Ishikawa (cell line): ENCODE measurements around the gene NEDD4L.

Experiments used
- EP300 ChIP-seq: IDR thresholded peaks from 2 replicates; pipeline ENCODE4 v1.6.1; 2012; ENCODE audit warnings: borderline replicate concordance
- TCF12 ChIP-seq: IDR thresholded peaks from 2 replicates; pipeline ENCODE4 v1.6.1; 2012; ENCODE audit warnings: low read depth

DNA sequence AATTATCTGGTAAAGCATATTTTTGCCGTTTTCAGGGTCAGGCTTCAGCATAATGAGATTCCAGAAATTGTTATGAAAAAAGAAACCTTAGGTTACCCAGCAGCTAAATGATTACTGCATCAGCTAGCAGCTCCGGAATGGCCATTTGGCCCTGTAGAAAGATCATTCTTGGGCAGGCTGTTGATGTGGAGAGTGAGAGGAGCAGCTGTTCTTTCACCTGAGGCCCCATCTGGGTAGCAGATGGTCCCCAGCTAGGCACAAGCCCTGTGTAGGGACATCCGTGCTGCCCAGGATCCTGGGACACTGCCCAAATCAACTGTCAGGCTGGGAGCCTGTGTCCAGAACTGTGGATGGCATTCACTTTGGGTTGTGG is 61.8 kb downstream of the NEDD4L start:
- no peak for TF ChIP-seq EP300
- TF ChIP-seq TCF12, result no peak
